ENCODE measurements around the gene DAB1.
A peak's percentile ranks its signal among the peaks of the same experiment; 100 is the strongest.

Gene DAB1

DNA sequence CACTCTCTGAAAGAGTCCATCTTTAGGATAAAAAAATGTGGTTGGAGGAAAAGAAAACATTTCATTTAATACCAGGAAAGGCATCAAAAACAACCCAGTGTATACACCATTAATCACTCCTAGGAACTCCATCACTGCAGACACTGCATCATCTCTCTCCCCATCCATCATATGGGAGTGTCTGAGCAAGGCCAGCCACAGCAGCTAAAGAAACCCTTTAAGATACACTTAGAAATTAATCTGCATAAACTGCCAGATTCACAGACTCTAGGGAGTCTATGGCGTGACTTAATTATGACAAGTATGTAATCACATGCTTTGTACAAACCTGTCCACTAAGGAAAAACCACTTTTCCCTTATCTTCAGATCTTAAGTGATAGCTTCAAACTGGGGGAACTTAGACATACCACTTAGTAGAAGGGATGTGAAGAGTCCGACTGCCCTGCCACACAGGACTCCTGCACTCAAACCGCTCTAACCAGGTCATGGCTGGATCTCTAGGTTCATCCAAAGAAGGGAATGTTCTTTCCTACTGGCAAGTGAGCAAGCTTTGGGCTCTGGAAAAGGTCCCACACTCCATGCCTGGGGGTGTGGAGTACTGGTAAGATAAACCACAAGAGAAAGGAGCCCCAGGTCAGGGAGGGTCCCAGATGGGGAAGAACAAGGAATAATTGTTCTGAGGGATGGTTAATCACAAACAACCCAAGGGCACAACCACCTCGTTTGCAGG lies 397.1 kb downstream of the DAB1 start:
- no peak for DNase-seq (ENCODE audit: extremely low read depth, low read depth)
- TF ChIP-seq, protein P1, sequence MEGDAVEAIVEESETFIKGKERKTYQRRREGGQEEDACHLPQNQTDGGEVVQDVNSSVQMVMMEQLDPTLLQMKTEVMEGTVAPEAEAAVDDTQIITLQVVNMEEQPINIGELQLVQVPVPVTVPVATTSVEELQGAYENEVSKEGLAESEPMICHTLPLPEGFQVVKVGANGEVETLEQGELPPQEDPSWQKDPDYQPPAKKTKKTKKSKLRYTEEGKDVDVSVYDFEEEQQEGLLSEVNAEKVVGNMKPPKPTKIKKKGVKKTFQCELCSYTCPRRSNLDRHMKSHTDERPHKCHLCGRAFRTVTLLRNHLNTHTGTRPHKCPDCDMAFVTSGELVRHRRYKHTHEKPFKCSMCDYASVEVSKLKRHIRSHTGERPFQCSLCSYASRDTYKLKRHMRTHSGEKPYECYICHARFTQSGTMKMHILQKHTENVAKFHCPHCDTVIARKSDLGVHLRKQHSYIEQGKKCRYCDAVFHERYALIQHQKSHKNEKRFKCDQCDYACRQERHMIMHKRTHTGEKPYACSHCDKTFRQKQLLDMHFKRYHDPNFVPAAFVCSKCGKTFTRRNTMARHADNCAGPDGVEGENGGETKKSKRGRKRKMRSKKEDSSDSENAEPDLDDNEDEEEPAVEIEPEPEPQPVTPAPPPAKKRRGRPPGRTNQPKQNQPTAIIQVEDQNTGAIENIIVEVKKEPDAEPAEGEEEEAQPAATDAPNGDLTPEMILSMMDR (IDR thresholded peaks at IDR 0.05; ENCODE audit: low read depth, low read length), result no peak

DNA sequence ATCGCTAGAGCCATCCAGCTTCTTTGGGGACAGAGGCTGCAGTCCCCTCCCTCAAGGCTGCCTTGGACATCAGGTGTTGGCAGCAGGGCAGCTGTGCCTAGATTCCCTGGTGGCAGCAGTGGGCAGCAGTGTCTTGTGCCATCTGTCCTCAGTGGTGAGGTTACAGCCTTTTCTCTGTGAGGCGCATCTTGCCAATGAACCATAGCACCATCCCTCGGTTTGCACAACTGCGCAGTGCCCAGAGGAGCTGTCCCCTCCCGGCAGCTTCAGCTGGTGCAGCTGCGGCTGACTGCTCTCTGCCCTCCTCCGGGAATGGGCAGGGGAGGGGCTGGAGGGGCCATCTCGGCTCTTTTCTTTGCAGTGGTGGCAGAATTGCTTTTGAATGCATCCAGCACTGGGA lies 399.0 kb downstream of the DAB1 start:
- no peak for DNase-seq (ENCODE audit: extremely low read depth, low read depth)
- TF ChIP-seq, protein P1 (IDR thresholded peaks at IDR 0.05; ENCODE audit: low read depth, low read length), result no peak

DNA sequence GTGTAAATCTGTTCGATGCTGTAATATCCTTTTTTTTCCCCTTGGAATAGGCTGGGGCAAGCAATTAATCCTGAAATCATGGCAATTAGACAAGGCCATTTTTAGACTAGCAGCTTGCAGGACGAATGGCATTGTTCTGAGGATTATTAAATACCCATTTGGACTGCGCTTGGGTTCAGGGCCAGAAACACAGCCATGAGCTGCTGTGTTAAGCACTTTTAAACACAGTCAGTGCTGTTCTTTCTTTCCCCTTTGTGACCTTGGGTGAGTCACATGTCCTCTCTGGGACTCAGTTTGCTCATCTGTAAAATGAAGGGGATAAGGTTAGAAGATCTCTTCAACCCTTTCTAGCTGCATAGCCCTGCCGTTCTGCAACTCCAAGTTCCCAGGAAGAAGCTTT lies 399.4 kb downstream of the DAB1 start:
- TF ChIP-seq, protein P1 (IDR thresholded peaks at IDR 0.05; ENCODE audit: low read depth, low read length), result no peak
- DNase-seq (ENCODE audit: extremely low read depth, low read depth), result no peak

DNA sequence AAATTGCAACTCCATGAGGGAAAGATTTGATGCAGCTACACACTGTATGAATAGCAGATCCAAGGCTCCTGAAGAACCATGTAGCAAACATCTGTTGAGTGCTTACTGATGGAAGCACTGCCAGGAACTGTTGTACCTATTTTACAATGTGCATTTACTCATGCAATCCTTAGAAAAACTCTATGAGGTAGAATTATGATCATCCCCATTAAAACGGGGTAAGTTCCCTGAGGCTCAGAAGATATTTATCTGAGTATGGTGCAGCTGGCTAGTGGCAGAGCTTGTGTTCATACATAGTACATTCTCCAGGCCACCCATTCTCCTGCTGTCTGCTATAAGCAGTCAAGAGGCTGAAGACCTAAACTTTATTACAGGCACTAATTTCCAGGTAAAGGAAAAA lies 403.6 kb downstream of the DAB1 start:
- no peak for DNase-seq (ENCODE audit: extremely low read depth, low read depth)
- TF ChIP-seq, protein P1 (IDR thresholded peaks at IDR 0.05; ENCODE audit: low read depth, low read length), result no peak

DNA sequence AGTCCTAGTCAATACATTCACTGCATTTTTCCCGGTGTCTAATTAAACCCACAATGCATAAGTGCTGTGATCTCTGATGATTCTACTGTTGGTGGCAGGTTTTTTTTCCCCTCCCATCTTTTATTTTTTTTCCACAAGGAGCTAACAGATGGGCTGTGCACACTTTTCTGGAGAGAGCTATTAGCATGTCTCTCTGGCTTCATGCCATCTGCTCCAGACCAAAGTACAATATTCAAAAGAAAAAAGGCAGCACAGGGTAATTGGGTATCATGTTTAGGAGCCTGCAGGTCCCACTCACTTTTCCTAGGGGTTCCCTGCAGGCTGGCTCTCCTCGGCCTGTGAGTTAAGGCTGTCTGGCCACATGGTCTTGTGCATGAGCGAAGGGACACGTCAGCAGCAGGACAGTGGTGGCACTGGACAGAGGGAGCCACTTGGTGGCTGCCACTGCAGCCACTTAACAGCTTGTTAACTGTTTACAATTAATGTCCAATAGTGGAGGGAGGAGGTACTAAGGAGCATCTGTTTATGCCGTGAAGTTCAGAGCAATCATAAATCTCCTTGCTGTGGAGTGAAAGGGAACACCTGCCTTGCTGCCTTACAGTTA lies 404.5 kb downstream of the DAB1 start:
- DNase-seq (ENCODE audit: extremely low read depth, low read depth), result no peak
- TF ChIP-seq, protein P1 (IDR thresholded peaks at IDR 0.05; ENCODE audit: low read depth, low read length), result no peak

DNA sequence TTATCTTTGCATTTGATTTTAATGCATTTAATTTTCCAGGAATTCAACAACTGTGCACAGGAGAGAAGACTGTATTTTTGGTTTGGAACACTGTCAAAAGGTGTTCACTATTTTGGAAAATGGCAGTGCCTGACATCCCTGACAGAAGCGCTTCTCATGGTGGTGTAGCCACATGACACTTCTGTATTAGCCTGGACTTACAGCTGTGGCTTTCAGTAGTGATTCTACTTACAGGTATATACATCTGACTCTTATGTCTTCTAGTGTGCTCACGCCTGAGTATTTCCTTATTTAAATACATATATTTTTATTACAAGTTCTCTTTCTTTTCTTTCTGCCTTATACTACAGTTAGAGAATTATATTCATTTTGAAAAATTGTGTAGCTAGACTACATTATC lies 405.7 kb downstream of the DAB1 start:
- DNase-seq (ENCODE audit: extremely low read depth, low read depth), result no peak
- TF ChIP-seq, protein P1 (IDR thresholded peaks at IDR 0.05; ENCODE audit: low read depth, low read length), result no peak

DNA sequence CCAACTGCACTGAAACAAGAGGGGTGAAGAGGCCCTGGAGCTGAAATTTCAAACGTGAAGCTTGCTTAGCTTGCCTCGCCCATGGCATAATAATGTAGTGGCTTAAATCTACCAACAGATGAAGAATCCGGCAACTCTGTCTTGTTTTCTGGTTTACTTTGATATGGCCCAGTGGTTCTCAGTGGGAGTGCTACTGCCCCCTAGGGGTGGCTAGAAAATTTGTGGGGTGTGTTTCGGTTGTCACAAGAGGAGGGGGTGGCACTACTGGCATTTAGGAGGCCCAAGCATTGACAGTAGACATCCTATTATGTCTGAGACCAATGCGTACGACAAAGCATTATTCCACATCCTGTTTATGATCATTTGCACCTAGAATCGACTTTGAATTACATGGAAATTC lies 406.1 kb downstream of the DAB1 start:
- TF ChIP-seq, protein P1 (IDR thresholded peaks at IDR 0.05; ENCODE audit: low read depth, low read length), result peak; percentile 27
- DNase-seq (ENCODE audit: extremely low read depth, low read depth), result no peak
